GM12878 (cell line): ENCODE measurements around the gene GGT7. TPM values are rescaled to one million over a fixed set of nuclear protein-coding genes. Genes with fewer than 3 reads are reported as not detected.

Experiments used
- ATAC-seq: fragments of 200-7000 bp; cut with Tn5 transposase; 3 replicates; pipeline ENCODE4 v1.9.1; 2020; ENCODE audit warnings: mild to moderate bottlenecking, moderate library complexity
- BruUV-seq: library from RNA; stranded (reverse); fragments of 400-500 nt; replicated peaks from 2 replicates; lab custom pipeline; 2021; lab: Mats Ljungman, UMichigan
- CTCF ChIA-PET: fragments of 300-600 bp; sonication (Branson Sonifier 250); formaldehyde crosslinking; extraction: SDS; loops from one replicate; lab custom pipeline; 2021; ENCODE audit warnings: inconsistent platforms; lab: Yijun Ruan, JAX
- POLR2A ChIA-PET: fragments of 350-600 bp; formaldehyde crosslinking; extraction: SDS; loops from one replicate; lab custom pipeline; 2021; ENCODE audit warnings: inconsistent platforms; lab: Charles Lee
- RAD21 ChIA-PET: fragments of 300-600 bp; sonication (Branson Sonifier 250); formaldehyde crosslinking; loops from one replicate; lab custom pipeline; 2023; ENCODE audit warnings: antibody characterized with exemption; ENCODE audit not compliant: unreplicated experiment; lab: Charles Lee
- SMC1A ChIA-PET: fragments of 300-600 bp; sonication (Branson Sonifier 250); formaldehyde crosslinking; loops from one replicate; lab custom pipeline; 2023; ENCODE audit not compliant: unreplicated experiment, uncharacterized antibody; lab: Charles Lee
- DNase-seq: peaks from one replicate; pipeline ENCODE4 v3.0.0-alpha.2; 2011; ENCODE audit warnings: low read depth, low spot score
- FAIRE-seq: peaks from 3 replicates; lab custom pipeline; 2011; peaks lifted over from hg19 to GRCh38; lab: Jason Lieb, UNC
- H2AFZ ChIP-seq: 2 replicates; pipeline ENCODE4 v1.6.0; 2011; ENCODE audit warnings: low read depth, low read length, control low read depth; ENCODE audit not compliant: control insufficient read depth
- H3K27ac ChIP-seq: 2 replicates; pipeline ENCODE4 v1.5.1; 2011; ENCODE audit warnings: control low read depth; ENCODE audit not compliant: control insufficient read depth, insufficient read depth
- H3K27me3 ChIP-seq, 2 experiments: replicated peaks in 1 of 2; 2 replicates each; pipeline versions ENCODE4 v1.6.0 to v1.6.1; 2011; ENCODE audit warnings: low read length in 1 of 2; ENCODE audit not compliant: control insufficient read depth in 2 of 2, insufficient read depth in 2 of 2
- H3K36me3 ChIP-seq, 2 experiments: 2 replicates each; pipeline ENCODE4 v1.5.1; 2011; ENCODE audit warnings: low read length in 1 of 2; ENCODE audit not compliant: control insufficient read depth in 2 of 2, insufficient read depth in 2 of 2
- H3K4me1 ChIP-seq: 2 replicates; pipeline ENCODE4 v1.6.1; 2011; ENCODE audit warnings: mild to moderate bottlenecking, low read length, moderate library complexity, mixed read lengths; ENCODE audit not compliant: control insufficient read depth, insufficient read depth
- H3K4me2 ChIP-seq: 2 replicates; pipeline ENCODE4 v1.6.0; 2011; ENCODE audit warnings: control low read depth; ENCODE audit not compliant: control insufficient read depth, insufficient read depth
- H3K4me3 ChIP-seq: fragments of 200-600 bp; sonication (generic); 2 replicates; pipeline ENCODE4 v1.5.1; 2016
- H3K79me2 ChIP-seq: 2 replicates; pipeline ENCODE4 v1.6.0; 2011; ENCODE audit warnings: low read length; ENCODE audit not compliant: control insufficient read depth, insufficient read depth
- H3K9ac ChIP-seq: 2 replicates; pipeline ENCODE4 v1.8.0; 2011; ENCODE audit warnings: low read length, control low read depth, mixed read lengths; ENCODE audit not compliant: control insufficient read depth, insufficient read depth
- H3K9me3 ChIP-seq: replicated peaks from 3 replicates; pipeline ENCODE4 v1.5.1; 2011; ENCODE audit warnings: mild to moderate bottlenecking, low read length; ENCODE audit not compliant: control insufficient read depth, insufficient read depth
- H4K20me1 ChIP-seq: 2 replicates; pipeline ENCODE4 v1.6.0; 2011; ENCODE audit not compliant: control insufficient read depth, insufficient read depth
- BHLHE40 ChIP-seq, 2 experiments: fragments of 450-650 bp in 1 of 2; IDR thresholded peaks; 2 replicates each; pipeline ENCODE4 v1.6.1; 2011 to 2017; ENCODE audit warnings: low read depth in 2 of 2, borderline replicate concordance in 1 of 2, improper control_type of control experiment in 1 of 2, low read length in 1 of 2, mild to moderate bottlenecking in 1 of 2
- EED ChIP-seq: sonication (generic); IDR thresholded peaks from 2 replicates; pipeline ENCODE4 v1.6.1; 2016; ENCODE audit warnings: antibody characterized with exemption, low read depth
- GABPA ChIP-seq: IDR thresholded peaks from 2 replicates; pipeline ENCODE4 v1.6.1; 2014; ENCODE audit warnings: antibody characterized with exemption, low read depth, mild to moderate bottlenecking, inconsistent platforms
- IRF5 ChIP-seq: fragments of 450-650 bp; IDR thresholded peaks from 2 replicates; pipeline ENCODE4 v1.6.1; 2017; ENCODE audit warnings: borderline replicate concordance
- LARP7 ChIP-seq: fragments of 450-650 bp; IDR thresholded peaks from 2 replicates; pipeline ENCODE4 v1.6.1; 2017; ENCODE audit warnings: mild to moderate bottlenecking
- PBX3 ChIP-seq: IDR thresholded peaks from 2 replicates; pipeline ENCODE4 v1.6.1; 2011; ENCODE audit warnings: mild to moderate bottlenecking, low read depth, low read length, moderate library complexity; ENCODE audit not compliant: insufficient replicate concordance
- STAT3 ChIP-seq: IDR thresholded peaks from 2 replicates; pipeline ENCODE4 v1.6.1; 2011; ENCODE audit warnings: low read depth, low read length, improper control_type of control experiment
- WGBS: methylation state at CpG from one replicate; pipeline ENCODE4 v1.1.6; 2016; ENCODE audit warnings: low lambda C conversion rate; ENCODE audit not compliant: insufficient replicate concordance, insufficient coverage; ENCODE audit errors: missing lambda C conversion rate; 5-methylcytosine and 5-hydroxymethylcytosine counted together
- in situ Hi-C: fragments of 300-500 bp; cut with MboI; formaldehyde crosslinking; loops from 9 replicates; pipeline ENCODE4 v1.14.3; 2018; ENCODE audit warnings: mixed read lengths
- intact Hi-C: fragments of 100-400 bp; cut with micrococcal nuclease; formaldehyde crosslinking; loops from one replicate; pipeline ENCODE4 v1.14.2; 2022; ENCODE audit not compliant: unreplicated experiment
- polyA plus RNA-seq, 11 experiments: library from polyadenylated mRNA; depleted of rRNA in 4 of 11; unstranded in 6 of 11; stranded (reverse) in 5 of 11; fragments of >200 nt; fragmentation: Nextera tagmentation in 4 of 11; fragmentation: Illumina TruSeq in 1 of 11; extraction: Ambion mirVana in 4 of 11; extraction: Trizol in 1 of 11; gene quantifications; 1 replicate in 1 of 11; 2 replicates in 10 of 11; pipeline versions ENCODE4 v1.2.1 to v1.2.3, GENCODE V29; 2011 to 2016; ENCODE audit warnings: inconsistent platforms in 2 of 11, missing spikeins in 2 of 11, low read depth in 1 of 11
- total RNA-seq, 4 experiments: library from RNA; depleted of rRNA in 3 of 4; stranded (reverse); fragments of >200 nt in 3 of 4; fragmentation: Illumina TruSeq in 1 of 4; extraction: Trizol in 1 of 4; gene quantifications; 2 replicates each; pipeline versions ENCODE4 v1.2.1 to v1.2.3, GENCODE V29; 2013 to 2021
- TF ChIP-seq, protein P1 (sequence below): IDR thresholded peaks from 2 replicates; pipeline ENCODE4 v1.6.1; 2012; ENCODE audit warnings: low read depth, low read length, improper control_type of control experiment

GGT7 gene
- total and polyA plus RNA-seq, 10 of the 15 experiments (the other 5 are each of a cell fraction or from before 2014, with no cell fraction given) = 0.02 to 14.7 (median 5.3) TPM

- Histone ChIP-seq H3K27me3 (no peaks in the 10 kb centered on the region), H3K27ac (no peak overlapping the region), H3K4me1 (no peaks in the 10 kb centered on the region), H3K4me2 (no peak overlapping the region), H3K9me3 (no peaks in the 10 kb centered on the region), H4K20me1 (no peaks in the 10 kb centered on the region), H2AFZ (no peak overlapping the region), H3K9ac (no peak overlapping the region), H3K36me3 (no peaks in the 10 kb centered on the region), H3K4me3 (no peak overlapping the region), H3K79me2 (no peaks in the 10 kb centered on the region)
- intact Hi-C loops = no loop called here
- ChIA-PET CTCF (interaction anchor here (1.3 kb wide), 1 partner anchor 35 kb away, joined by 5 read pairs; the partner anchor contains the start of gene GGT7), RAD21 (interaction anchor here (0.7 kb wide), 1 partner anchor 15 kb away, joined by 6 read pairs; no protein-coding TSS in a partner anchor), SMC1A (no interaction called here), POLR2A (interaction anchor here (0.6 kb wide), 1 partner anchor 34 kb away, joined by 3 read pairs; no protein-coding TSS in a partner anchor)
- DNase-seq (no peak), FAIRE-seq (no peak), ATAC-seq (no peak)
- WGBS = 33% methylated on average over 6 of the region's 7 CpGs
- no TSS peak for BruUV-seq
- in situ Hi-C loops = no loop called here
- no peak for TF ChIP-seq GABPA
- TF ChIP-seq BHLHE40 (IDR thresholded peaks at IDR 0.05; ENCODE audit: borderline replicate concordance in 1 of 2, low read depth in 2 of 2, low read length in 1 of 2) = no peak
- TF ChIP-seq, protein P1, sequence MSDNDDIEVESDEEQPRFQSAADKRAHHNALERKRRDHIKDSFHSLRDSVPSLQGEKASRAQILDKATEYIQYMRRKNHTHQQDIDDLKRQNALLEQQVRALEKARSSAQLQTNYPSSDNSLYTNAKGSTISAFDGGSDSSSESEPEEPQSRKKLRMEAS = no peak
- no peak for TF ChIP-seq STAT3
- TF ChIP-seq PBX3 = no peak
- no peak for TF ChIP-seq LARP7
- no peak for TF ChIP-seq IRF5
- TF ChIP-seq EED = no peak
Measured at GRCh38 chr20:34907616-34908469, 35.2 kb upstream of the GGT7 start.
